Ovary (tissue), 9 donors: ENCODE measurements around the gene COL15A1. TPM values are rescaled to one million over a fixed set of nuclear protein-coding genes. Genes with fewer than 3 reads are reported as not detected.

Source experiments
- DNase-seq, 5 donors: peaks; one replicate each; pipeline ENCODE4 v3.0.0-alpha.2; 2019 to 2020
- H3K27ac ChIP-seq, 2 donors: fragments of 200-600 bp; one replicate each; pipeline versions ENCODE4 v1.5.1 to v1.8.0; 2019 to 2022
- H3K27me3 ChIP-seq: fragments of 200-600 bp; one replicate; pipeline ENCODE4 v1.8.0; 2022
- H3K36me3 ChIP-seq: fragments of 200-600 bp; sonication (generic); one replicate; pipeline ENCODE4 v1.5.1; 2019
- H3K4me1 ChIP-seq: one replicate; pipeline ENCODE4 v1.8.1; 2013; ENCODE audit warnings: mild to moderate bottlenecking, moderate library complexity; ENCODE audit not compliant: insufficient read depth
- H3K4me3 ChIP-seq: fragments of 200-600 bp; sonication (generic); one replicate; pipeline ENCODE4 v1.5.1; 2017
- H3K9me3 ChIP-seq, 2 donors: fragments of 200-600 bp in 1 of 2; sonication (generic) in 1 of 2; one replicate each; pipeline versions ENCODE4 v1.5.1 to v1.8.1; 2013 to 2019; ENCODE audit warnings: mild to moderate bottlenecking in 1 of 2, moderate library complexity in 1 of 2
- CTCF ChIP-seq, 3 donors: fragments of 450-650 bp in 2 of 3; fragments of 200-600 bp in 1 of 3; IDR thresholded peaks; one replicate each; pipeline versions ENCODE4 v1.5.1 to v1.8.0; 2016 to 2022; ENCODE audit warnings: antibody characterized with exemption in 3 of 3, mild to moderate bottlenecking in 1 of 3
- EP300 ChIP-seq: sonication (generic); formaldehyde crosslinking; IDR thresholded peaks from one replicate; pipeline ENCODE4 v1.6.1; 2017; ENCODE audit warnings: antibody characterized with exemption
- POLR2A ChIP-seq: fragments of 450-650 bp; IDR thresholded peaks from one replicate; pipeline ENCODE4 v1.6.1; 2017; ENCODE audit warnings: antibody characterized with exemption, mild to moderate bottlenecking, moderate library complexity
- WGBS, 3 donors: extraction: QIAGEN DNeasy Blood & Tissue Kit in 1 of 3; methylation state at CpG; one replicate each; pipeline versions ENCODE4 v1.1.5 to v1.1.7; 2013 to 2017; 5-methylcytosine and 5-hydroxymethylcytosine counted together
- intact Hi-C, 4 donors: fragments of 100-400 bp; cut with DNase I; formaldehyde crosslinking; loops; one replicate each; pipeline versions ENCODE4 v1.11.0 to v1.15.1; 2022 to 2023
- polyA plus RNA-seq, 2 donors: library from polyadenylated mRNA; stranded (reverse); fragments of 200-250 nt in 1 of 2; fragments of 350-450 nt in 1 of 2; fragmentation: Illumina TruSeq in 1 of 2; extraction: RNeasy Lipid Tissue Mini Kit (QIAGEN cat#74804) in 1 of 2; gene quantifications; one replicate each; pipeline ENCODE4 v1.2.3, GENCODE V29; 2013 to 2014
- total RNA-seq, 7 donors: library from RNA; depleted of rRNA in 2 of 7; stranded (reverse); fragments of >200 nt in 2 of 7; fragmentation: NEBNext Ultra II Directional in 3 of 7; extraction: Animal tissue kit (Norgen Biotek cat#: 25700) in 3 of 7; gene quantifications; one replicate each; pipeline versions ENCODE4 v1.1.0 to v1.2.4, GENCODE V29; 2016 to 2023
- donor health status: DM: no; HTN: no; CAD: no; lungs with moderate emphysema.
- donor health status: DM: no; HTN: no; CAD: no.
- donor health status: Bipolar disorder and iron deficiency.
- donor health status: DM: yes; HTN: yes; CAD: no.
- donor health status: DM: no; HTN: no; CAD: no.
- donor health status: DM: yes; HTN: yes; CAD: no.

Gene COL15A1
- total and polyA plus RNA-seq, 9 donors, result 12.8 to 195 (median 48.6) TPM

GRCh38 chr9:99056886-99057664, 113.4 kb downstream of the COL15A1 start:
- no peak overlapping the region for H3K4me3 ChIP-seq
- H3K9me3 ChIP-seq, result no peaks in the 10 kb centered on the region
- no peaks in the 10 kb centered on the region for H3K4me1 ChIP-seq
- WGBS, 3 donors, result 82 to 91% (median 90%) methylated on average over 5 of the region's 5 CpGs
- no peaks in the 10 kb centered on the region for H3K36me3 ChIP-seq
- intact Hi-C loops, result no loop called here
- TF ChIP-seq POLR2A (no peak), CTCF (IDR thresholded peaks at IDR 0.05) (no peak), EP300 (no peak)
- no peak for DNase-seq
- no peaks in the 10 kb centered on the region for H3K27me3 ChIP-seq
- no peak overlapping the region for H3K27ac ChIP-seq

GRCh38 chr9:99057665-99058625, 114.2 kb downstream of the COL15A1 start:
- H3K27me3 ChIP-seq, result no peaks in the 10 kb centered on the region
- no peaks in the 10 kb centered on the region for H3K36me3 ChIP-seq
- whole genome bisulfite sequencing, 3 donors, result 77 to 84% (median 80%) methylated on average over 7 of the region's 7 CpGs
- H3K4me3 ChIP-seq, result no peak overlapping the region
- no peaks in the 10 kb centered on the region for H3K9me3 ChIP-seq
- H3K27ac ChIP-seq, result no peak overlapping the region
- intact Hi-C loops, result no loop called here
- TF ChIP-seq EP300 (no peak), CTCF (IDR thresholded peaks at IDR 0.05) (no peak), POLR2A (no peak)
- H3K4me1 ChIP-seq, result no peaks in the 10 kb centered on the region
- DNase-seq, result no peak

- no peak for DNase-seq
- H3K4me1 ChIP-seq, result no peaks in the 10 kb centered on the region
- H3K4me3 ChIP-seq, result no peak overlapping the region
- H3K27me3 ChIP-seq, result no peaks in the 10 kb centered on the region
- 75 to 78% (median 77%) methylated on average over 8 of the region's 8 CpGs for WGBS, 3 donors
- intact Hi-C loops, result no loop called here
- H3K36me3 ChIP-seq, result no peaks in the 10 kb centered on the region
- H3K9me3 ChIP-seq, result no peaks in the 10 kb centered on the region
- TF ChIP-seq CTCF (IDR thresholded peaks at IDR 0.05) (no peak), EP300 (no peak), POLR2A (no peak)
- H3K27ac ChIP-seq, result no peak overlapping the region
These were observed 115.5 kb downstream of the COL15A1 start for GRCh38 chr9:99058964-99059921.

GRCh38 chr9:99060621-99061020, 116.9 kb downstream of the COL15A1 start:
- intact Hi-C loops, result no loop called here
- Histone ChIP-seq H3K9me3 (no peaks in the 10 kb centered on the region), H3K4me3 (no peak overlapping the region), H3K36me3 (no peaks in the 10 kb centered on the region), H3K4me1 (no peaks in the 10 kb centered on the region), H3K27ac (no peak overlapping the region), H3K27me3 (no peaks in the 10 kb centered on the region)
- DNase-seq, result no peak
- TF ChIP-seq POLR2A (no peak), EP300 (no peak), CTCF (IDR thresholded peaks at IDR 0.05) (no peak)
- 86 to 95% (median 94%) methylated on average over 2 of the region's 2 CpGs for WGBS, 3 donors
